HCT116 (cell line): Measurements from ENCODE around the gene MANSC4.

Experiments
- ATF3 ChIP-seq: IDR thresholded peaks from 2 replicates; pipeline ENCODE4 v1.6.1; 2012
- CTCF ChIP-seq, 3 experiments: fragments of 200-600 bp in 1 of 3; sonication (generic) in 1 of 3; IDR thresholded peaks in 2 of 3; conservative IDR thresholded peaks in 1 of 3; 2 replicates each; pipeline ENCODE4 v1.5.1; 2012 to 2017; ENCODE audit warnings: low read depth in 2 of 3, low read length in 2 of 3, antibody characterized with exemption in 1 of 3, borderline replicate concordance in 1 of 3, control low read depth in 1 of 3, mild to moderate bottlenecking in 1 of 3, mixed read lengths in 1 of 3, mixed run types in 1 of 3, moderate library complexity in 1 of 3; ENCODE audit not compliant: insufficient read depth in 1 of 3
- FOSL1 ChIP-seq: IDR thresholded peaks from 2 replicates; pipeline ENCODE4 v1.6.1; 2012; ENCODE audit warnings: low read depth
- POLR2A ChIP-seq: IDR thresholded peaks from 2 replicates; pipeline ENCODE4 v1.7.0; 2011; ENCODE audit warnings: borderline replicate concordance; ENCODE audit not compliant: insufficient read depth, insufficient read length; ENCODE audit errors: extremely low read depth
- REST ChIP-seq: IDR thresholded peaks from 2 replicates; pipeline ENCODE4 v1.6.1; 2012; ENCODE audit warnings: low read depth

- TF ChIP-seq REST (no peak), ATF3 (no peak), FOSL1 (no peak), CTCF (IDR thresholded peaks at IDR 0.05 in 2 of 3, conservative IDR thresholded peaks at IDR 0.05 in 1 of 3; ENCODE audit: borderline replicate concordance in 1 of 3, insufficient read depth in 1 of 3, low read depth in 2 of 3, low read length in 2 of 3) (no peak), POLR2A (no peak)
Observed at GRCh38 chr12:27797301-27798025, 17.4 kb upstream of the MANSC4 start.
